ENCODE measurements around the gene PRKG1.

GRCh38 chr10:52019656-52020055, 945.4 kb downstream of the PRKG1 start:
- no peak for TF ChIP-seq CTCF (IDR thresholded peaks at IDR 0.05)
- no peak for TF ChIP-seq POLR2A (IDR thresholded peaks at IDR 0.05)
